ENCODE measurements around the gene DIDO1.

The DIDO1 gene

GRCh38 chr20:62835931-62836861 is 90.1 kb downstream of the DIDO1 start:
- no peak for DNase-seq (ENCODE audit: low read depth in 2 of 2)

- DNase-seq (ENCODE audit: low read depth in 2 of 2) = no peak
These were observed 91.2 kb downstream of the DIDO1 start for GRCh38 chr20:62834967-62835730.

DNA sequence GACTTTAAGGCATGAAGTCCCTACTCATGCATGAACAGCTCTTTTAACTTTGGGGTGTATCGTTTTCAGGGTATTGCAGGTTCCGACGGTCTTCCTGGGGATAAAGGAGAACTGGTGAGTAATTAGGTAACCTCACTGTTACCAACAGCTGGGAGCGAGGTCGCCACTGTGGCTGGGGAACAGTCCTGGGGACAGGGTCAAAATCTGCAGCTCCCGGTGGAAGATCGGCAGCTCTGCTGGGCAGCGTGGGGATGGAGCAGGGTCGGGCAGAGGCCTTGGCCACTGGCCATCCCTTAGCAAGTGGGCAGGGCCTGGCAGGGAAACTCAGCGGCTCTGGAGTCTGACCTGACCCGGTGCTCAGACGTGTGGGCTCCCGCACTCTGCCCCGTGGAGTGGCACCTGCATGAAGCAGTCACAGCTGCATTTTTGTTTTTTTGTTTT is 93.3 kb downstream of the DIDO1 start:
- DNase-seq (ENCODE audit: low read depth in 2 of 2) = no peak

DNA sequence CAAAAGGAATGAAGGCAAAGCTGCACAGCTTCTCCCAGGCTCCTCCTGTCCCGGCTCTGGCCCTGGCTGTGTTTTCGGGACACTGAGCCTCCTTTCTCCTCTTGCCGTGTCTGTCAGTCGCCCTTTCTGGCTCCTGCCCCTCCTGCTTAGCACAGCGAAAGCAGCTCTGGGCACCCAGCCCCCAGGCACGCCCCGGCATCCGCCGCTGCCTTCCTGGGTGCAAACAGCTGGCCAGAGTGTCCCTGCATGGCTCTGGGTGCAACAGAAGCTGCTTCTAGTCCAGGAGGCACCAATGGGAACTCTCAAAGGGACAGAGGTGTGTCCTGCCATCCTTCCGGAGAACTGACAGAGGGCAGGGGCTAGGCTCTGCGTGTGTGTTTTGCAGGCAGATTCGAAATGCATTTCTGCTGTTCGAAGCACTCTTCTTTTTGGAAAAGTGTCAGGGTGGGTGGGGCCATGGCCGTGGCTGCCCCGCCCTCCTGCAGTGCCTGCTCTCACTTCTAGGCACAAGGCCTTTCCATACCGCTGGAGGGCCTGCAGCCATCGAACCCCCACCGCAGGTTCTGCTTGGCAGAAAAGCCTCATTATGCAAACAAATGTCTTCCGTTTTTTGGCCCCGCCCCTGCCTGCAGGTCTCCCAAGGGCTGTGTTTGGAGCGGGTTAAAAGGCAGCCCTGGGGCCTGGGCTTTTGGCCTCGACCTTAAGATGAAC is 93.9 kb downstream of the DIDO1 start:
- no peak for DNase-seq (ENCODE audit: low read depth in 2 of 2)

GRCh38 chr20:62831854-62832211 is 94.5 kb downstream of the DIDO1 start:
- DNase-seq (ENCODE audit: low read depth in 2 of 2) = no peak

GRCh38 chr20:62831361-62831788 is 94.9 kb downstream of the DIDO1 start:
- no peak for DNase-seq (ENCODE audit: low read depth in 2 of 2)

DNA sequence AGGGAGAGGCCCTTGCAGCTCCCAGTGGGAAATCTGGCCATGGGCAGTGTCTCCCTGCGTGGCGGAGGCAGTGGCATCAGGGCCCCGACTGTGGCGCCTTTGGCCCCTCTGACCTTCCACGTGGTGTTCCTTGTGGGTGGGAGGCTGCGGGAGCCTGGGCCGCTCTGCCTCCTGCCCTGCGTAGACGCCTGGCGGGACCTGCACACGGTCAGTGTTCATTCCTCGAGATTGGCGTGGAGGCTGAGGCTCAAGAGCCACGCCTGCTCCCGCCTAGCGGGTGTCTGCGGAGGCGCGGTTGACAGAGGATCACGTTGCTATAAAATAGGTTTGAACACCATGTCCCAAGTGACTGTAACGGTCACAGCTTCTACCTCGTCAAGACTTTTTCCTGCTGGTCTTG is 95.5 kb downstream of the DIDO1 start:
- no peak for DNase-seq (ENCODE audit: low read depth in 2 of 2)

GRCh38 chr20:62830251-62830650 is 96.1 kb downstream of the DIDO1 start:
- DNase-seq (ENCODE audit: low read depth in 2 of 2) = no peak

DNA sequence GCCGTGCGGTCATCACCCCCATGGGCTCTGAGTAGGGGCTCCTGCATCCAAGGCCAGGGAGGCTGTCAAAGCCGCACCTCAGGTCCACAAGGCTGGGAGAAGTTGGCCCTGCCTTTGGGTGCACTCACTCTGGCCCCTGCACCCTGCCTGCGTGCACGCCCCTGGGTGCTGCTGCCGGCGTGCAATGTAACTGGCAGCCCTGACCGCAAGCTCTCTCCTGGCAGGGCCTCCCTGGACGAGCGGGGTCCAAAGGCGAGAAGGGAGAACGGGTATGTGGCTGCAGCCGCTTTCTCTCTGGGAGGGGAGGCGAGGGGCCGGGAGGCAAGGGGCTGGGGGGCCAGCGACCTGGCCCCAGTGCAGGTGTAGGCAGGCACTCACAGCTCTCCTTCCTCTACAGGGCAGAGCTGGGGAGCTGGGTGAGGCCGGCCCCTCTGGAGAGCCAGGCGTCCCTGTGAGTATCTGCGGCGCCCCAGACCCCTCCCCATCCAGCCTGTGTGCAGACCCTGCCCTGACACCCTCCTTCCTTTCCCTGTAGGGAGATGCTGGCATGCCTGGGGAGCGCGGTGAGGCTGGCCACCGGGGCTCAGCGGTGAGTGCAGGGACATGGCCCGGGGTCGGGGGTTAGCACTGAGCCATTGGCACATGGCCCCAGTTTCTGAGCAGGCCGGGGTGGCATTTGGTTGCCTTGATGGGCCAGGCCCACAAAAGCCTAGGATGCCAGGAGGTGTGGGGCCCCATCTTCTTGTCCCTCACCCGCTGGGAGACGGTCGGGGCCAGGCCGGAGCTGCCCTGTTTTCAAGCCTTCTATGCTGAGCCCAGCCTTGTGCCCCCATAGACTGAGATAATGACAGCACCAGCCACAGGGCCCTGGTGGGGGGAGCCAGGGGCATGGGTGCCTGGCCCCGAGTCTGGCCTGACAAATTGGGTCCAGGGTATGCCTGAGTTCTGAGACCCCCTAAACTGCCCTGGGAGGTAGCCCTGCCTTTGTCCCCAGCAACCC is 96.8 kb downstream of the DIDO1 start:
- no peak for DNase-seq (ENCODE audit: low read depth in 2 of 2)

GRCh38 chr20:62828511-62829230 is 97.6 kb downstream of the DIDO1 start:
- no peak for DNase-seq (ENCODE audit: low read depth in 2 of 2)

GRCh38 chr20:62828051-62828450 is 98.3 kb downstream of the DIDO1 start:
- DNase-seq (ENCODE audit: low read depth in 2 of 2) = no peak
